Measurements from ENCODE around the gene LARP6. TPM values are rescaled to one million over a fixed set of nuclear protein-coding genes. Genes with fewer than 3 reads are reported as not detected.
A peak's percentile ranks its signal among the peaks of the same experiment; 100 is the strongest.

Gene LARP6
- total RNA-seq, 6 experiments from 2014 or later = 105 to 121 (median 115) TPM

GRCh38 chr15:70857562-70858285 is 3.8 kb upstream of the LARP6 start:
- H3K4me1 Mint-ChIP-seq (ENCODE audit: low read depth) = peaks cover 52% of the 10 kb centered on the region
- no peak for DNase-seq
- no peak for TF ChIP-seq CTCF (IDR thresholded peaks at IDR 0.05)
- H3K4me3 Mint-ChIP-seq = no peak overlapping the region; the same call in 1 of the 2 replicates
- H3K27me3 Mint-ChIP-seq (ENCODE audit: insufficient read depth) = no peaks in the 10 kb centered on the region; the same call in 1 of the 2 replicates
- no peaks in the 10 kb centered on the region for H3K9me3 Mint-ChIP-seq
- H3K36me3 Mint-ChIP-seq (ENCODE audit: low read depth) = no peaks in the 10 kb centered on the region; the same call in 1 of the 2 replicates
- peak overlapping the region; percentile 98 for H3K27ac Mint-ChIP-seq

GRCh38 chr15:70856884-70857561 is 3.1 kb upstream of the LARP6 start:
- Mint-ChIP-seq H3K4me1 (ENCODE audit: low read depth) (peaks cover 56% of the 10 kb centered on the region), H3K27ac (peak overlapping the region; percentile 98), H3K27me3 (ENCODE audit: insufficient read depth) (no peaks in the 10 kb centered on the region; the same call in 1 of the 2 replicates), H3K36me3 (ENCODE audit: low read depth) (no peaks in the 10 kb centered on the region; the same call in 1 of the 2 replicates), H3K4me3 (peak overlapping the region; percentile 83), H3K9me3 (no peaks in the 10 kb centered on the region)
- TF ChIP-seq CTCF (IDR thresholded peaks at IDR 0.05) = no peak
- DNase-seq = peak; percentile 97

GRCh38 chr15:70856177-70856883 is 2.4 kb upstream of the LARP6 start:
- peaks cover 6% of the 10 kb centered on the region for H3K36me3 Mint-ChIP-seq (ENCODE audit: low read depth)
- H3K4me1 Mint-ChIP-seq (ENCODE audit: low read depth) = peaks cover 63% of the 10 kb centered on the region
- no peaks in the 10 kb centered on the region for H3K9me3 Mint-ChIP-seq
- peak overlapping the region; percentile 98 for H3K27ac Mint-ChIP-seq
- peak overlapping the region; percentile 83 for H3K4me3 Mint-ChIP-seq
- H3K27me3 Mint-ChIP-seq (ENCODE audit: insufficient read depth) = no peaks in the 10 kb centered on the region; the same call in 1 of the 2 replicates
- no peak for DNase-seq
- no peak for TF ChIP-seq CTCF (IDR thresholded peaks at IDR 0.05)

GRCh38 chr15:70855764-70856163 is 1.8 kb upstream of the LARP6 start:
- no peaks in the 10 kb centered on the region; the same call in 1 of the 2 replicates for H3K27me3 Mint-ChIP-seq (ENCODE audit: insufficient read depth)
- H3K4me3 Mint-ChIP-seq = peak overlapping the region; percentile 83
- H3K4me1 Mint-ChIP-seq (ENCODE audit: low read depth) = peaks cover 68% of the 10 kb centered on the region
- TF ChIP-seq CTCF (IDR thresholded peaks at IDR 0.05) = no peak
- DNase-seq = no peak
- no peaks in the 10 kb centered on the region for H3K9me3 Mint-ChIP-seq
- H3K36me3 Mint-ChIP-seq (ENCODE audit: low read depth) = peaks cover 12% of the 10 kb centered on the region
- H3K27ac Mint-ChIP-seq = peak overlapping the region; percentile 98

GRCh38 chr15:70854666-70854976 is 664 bp upstream of the LARP6 start:
- Mint-ChIP-seq H3K36me3 (ENCODE audit: low read depth) (peaks cover 21% of the 10 kb centered on the region), H3K4me3 (peak overlapping the region; percentile 95), H3K27ac (peak overlapping the region; percentile 98), H3K9me3 (no peaks in the 10 kb centered on the region), H3K27me3 (ENCODE audit: insufficient read depth) (no peaks in the 10 kb centered on the region; the same call in 1 of the 2 replicates), H3K4me1 (ENCODE audit: low read depth) (peaks cover 80% of the 10 kb centered on the region)
- TF ChIP-seq CTCF (IDR thresholded peaks at IDR 0.05) = peak; percentile 44
- DNase-seq = peak; percentile 57
